SIG-M5 treated with dmso at 0.1 percent for 504 hours (cell line): Measurements from ENCODE around the gene TSEN15.
"Not testable (repeated sequence)": the region's sequence is repeated elsewhere in the genome, so short reads cannot be mapped to it uniquely, and the experiment has no call there.

ENCODE experiments used
- DNase-seq: peaks from one replicate; lab custom pipeline; 2025; ENCODE audit not compliant: unreplicated experiment; lab: John Stamatoyannopoulos, UW

The TSEN15 gene

GRCh38 chr1:184096005-184096404, 44.5 kb downstream of the TSEN15 start:
- no peak for DNase-seq

- DNase-seq, result not testable (repeated sequence)
These were observed 45.0 kb downstream of the TSEN15 start for GRCh38 chr1:184096580-184096979.

- DNase-seq, result no peak
These were observed 49.6 kb downstream of the TSEN15 start for GRCh38 chr1:184101141-184101540.

GRCh38 chr1:184101571-184101970, 50.0 kb downstream of the TSEN15 start:
- no peak for DNase-seq

- peak; percentile 7 for DNase-seq
These were observed 59.0 kb downstream of the TSEN15 start for GRCh38 chr1:184110272-184111204.

- DNase-seq, result no peak
These were observed 60.8 kb downstream of the TSEN15 start for GRCh38 chr1:184112176-184112948.

GRCh38 chr1:184113251-184113650, 61.7 kb downstream of the TSEN15 start:
- no peak for DNase-seq

GRCh38 chr1:184114818-184115398, 63.4 kb downstream of the TSEN15 start:
- DNase-seq, result no peak

- no peak for DNase-seq
These were observed 64.8 kb downstream of the TSEN15 start for GRCh38 chr1:184116287-184116686.

GRCh38 chr1:184118046-184118445, 66.5 kb downstream of the TSEN15 start:
- no peak for DNase-seq
